ENCODE measurements around the gene SON.
A peak's percentile ranks its signal among the peaks of the same experiment; 100 is the strongest.
"Not testable (repeated sequence)": the region's sequence is repeated elsewhere in the genome, so short reads cannot be mapped to it uniquely, and the experiment has no call there.

The SON gene

GRCh38 chr21:33568448-33568847, 25.6 kb downstream of the SON start:
- no peaks in the 10 kb centered on the region for H3K27me3 ChIP-seq (ENCODE audit: control insufficient read depth, insufficient read depth, low read length, poor library complexity, severe bottlenecking)
- no peak overlapping the region for H3K27ac ChIP-seq (ENCODE audit: insufficient read depth, low read depth, low read length, poor library complexity, severe bottlenecking)
- H3K4me3 ChIP-seq (ENCODE audit: insufficient read depth, low read depth, low read length): no peak overlapping the region
- 89 to 93% methylated on average over 2 of the region's 2 CpGs for WGBS, 2 experiments
- peaks cover 17% of the 10 kb centered on the region for H3K36me3 ChIP-seq (ENCODE audit: control insufficient read depth, insufficient read depth, low read length)
- no peaks in the 10 kb centered on the region for H3K9me3 ChIP-seq (ENCODE audit: control insufficient read depth, low read length)
- no peaks in the 10 kb centered on the region for H3K4me1 ChIP-seq (ENCODE audit: control insufficient read depth, insufficient read depth, low read length)

DNA sequence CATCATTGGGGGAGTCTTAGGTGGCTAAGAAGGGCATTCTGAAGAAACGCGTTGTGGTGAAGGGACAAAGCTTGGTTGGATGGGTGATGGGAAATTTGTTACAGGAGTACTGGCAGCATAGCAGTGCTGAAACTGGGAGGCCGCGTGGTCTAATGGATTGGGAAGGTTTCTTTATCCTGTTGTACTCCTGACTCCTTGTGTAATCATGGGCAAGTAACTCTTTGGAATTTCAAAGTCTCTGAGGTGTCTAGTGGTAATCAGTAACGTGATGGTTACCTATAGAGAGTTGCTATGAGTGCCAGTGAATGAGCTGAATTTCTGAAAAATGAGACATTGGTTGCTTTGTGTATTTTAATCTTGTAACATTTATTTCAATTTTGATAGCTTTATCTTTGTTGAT, 27.2 kb downstream of the SON start:
- H3K27me3 ChIP-seq (ENCODE audit: control insufficient read depth, insufficient read depth, low read length, poor library complexity, severe bottlenecking): no peaks in the 10 kb centered on the region
- H3K4me1 ChIP-seq (ENCODE audit: control insufficient read depth, insufficient read depth, low read length): no peaks in the 10 kb centered on the region
- H3K4me3 ChIP-seq (ENCODE audit: insufficient read depth, low read depth, low read length): no peak overlapping the region
- 90 to 95% methylated on average over 5 of the region's 5 CpGs for WGBS, 2 experiments
- peaks cover 25% of the 10 kb centered on the region for H3K36me3 ChIP-seq (ENCODE audit: control insufficient read depth, insufficient read depth, low read length)
- H3K9me3 ChIP-seq (ENCODE audit: control insufficient read depth, low read length): no peaks in the 10 kb centered on the region
- no peak overlapping the region for H3K27ac ChIP-seq (ENCODE audit: insufficient read depth, low read depth, low read length, poor library complexity, severe bottlenecking)

DNA sequence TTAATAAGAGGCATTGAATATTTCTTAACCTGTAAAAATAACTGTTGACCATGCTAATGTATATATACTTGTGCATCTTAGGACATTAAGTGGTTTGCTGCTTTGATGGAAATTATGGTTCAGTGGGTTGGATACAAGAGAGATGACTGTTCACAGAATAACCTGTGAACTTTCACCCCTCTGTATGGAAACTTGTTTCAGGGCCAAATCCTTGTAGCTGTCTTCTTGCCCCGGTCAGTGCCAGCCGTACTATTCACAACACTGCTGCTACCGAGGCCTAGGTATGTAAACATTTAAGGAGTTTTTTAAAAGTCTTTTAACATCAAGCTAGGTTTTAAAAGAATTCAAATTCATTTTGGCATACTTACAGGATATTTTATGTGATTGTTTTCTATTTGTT, 29.5 kb downstream of the SON start:
- no peak overlapping the region for H3K27ac ChIP-seq (ENCODE audit: insufficient read depth, low read depth, low read length, poor library complexity, severe bottlenecking)
- H3K27me3 ChIP-seq (ENCODE audit: control insufficient read depth, insufficient read depth, low read length, poor library complexity, severe bottlenecking): no peaks in the 10 kb centered on the region
- peaks cover 41% of the 10 kb centered on the region for H3K36me3 ChIP-seq (ENCODE audit: control insufficient read depth, insufficient read depth, low read length)

GRCh38 chr21:33576741-33577141, 33.9 kb downstream of the SON start:
- H3K4me1 ChIP-seq (ENCODE audit: control insufficient read depth, insufficient read depth, low read length); H3K4me3 ChIP-seq (ENCODE audit: insufficient read depth, low read depth, low read length); H3K9me3 ChIP-seq (ENCODE audit: control insufficient read depth, low read length); H3K27ac ChIP-seq (ENCODE audit: insufficient read depth, low read depth, low read length, poor library complexity, severe bottlenecking); H3K27me3 ChIP-seq (ENCODE audit: control insufficient read depth, insufficient read depth, low read length, poor library complexity, severe bottlenecking): not testable (repeated sequence)
- H3K36me3 ChIP-seq (ENCODE audit: control insufficient read depth, insufficient read depth, low read length): peaks cover 38% of the 10 kb centered on the region
- WGBS, 2 experiments: 80% methylated on average over 1 of the region's 2 CpGs; no CpG with 5 or more reads in 1 of the 2 experiments

More for the DNA sequence above, 29.5 kb downstream of the SON start:
- Histone ChIP-seq H3K4me3 (ENCODE audit: insufficient read depth, low read depth, low read length) (no peak overlapping the region), H3K9me3 (ENCODE audit: control insufficient read depth, low read length) (no peaks in the 10 kb centered on the region), H3K4me1 (ENCODE audit: control insufficient read depth, insufficient read depth, low read length) (no peaks in the 10 kb centered on the region)
- WGBS, 2 experiments: 89 to 97% methylated on average over 3 of the region's 3 CpGs

GRCh38 chr21:33578214-33578613, 35.4 kb downstream of the SON start:
- no peaks in the 10 kb centered on the region for H3K9me3 ChIP-seq (ENCODE audit: control insufficient read depth, low read length)
- H3K4me1 ChIP-seq (ENCODE audit: control insufficient read depth, insufficient read depth, low read length): no peaks in the 10 kb centered on the region
- WGBS, 2 experiments: 97% methylated on average over 2 of the region's 2 CpGs
- peaks cover 40% of the 10 kb centered on the region for H3K36me3 ChIP-seq (ENCODE audit: control insufficient read depth, insufficient read depth, low read length)
- no peaks in the 10 kb centered on the region for H3K27me3 ChIP-seq (ENCODE audit: control insufficient read depth, insufficient read depth, low read length, poor library complexity, severe bottlenecking)
- H3K4me3 ChIP-seq (ENCODE audit: insufficient read depth, low read depth, low read length): no peak overlapping the region
- no peak overlapping the region for H3K27ac ChIP-seq (ENCODE audit: insufficient read depth, low read depth, low read length, poor library complexity, severe bottlenecking)

DNA sequence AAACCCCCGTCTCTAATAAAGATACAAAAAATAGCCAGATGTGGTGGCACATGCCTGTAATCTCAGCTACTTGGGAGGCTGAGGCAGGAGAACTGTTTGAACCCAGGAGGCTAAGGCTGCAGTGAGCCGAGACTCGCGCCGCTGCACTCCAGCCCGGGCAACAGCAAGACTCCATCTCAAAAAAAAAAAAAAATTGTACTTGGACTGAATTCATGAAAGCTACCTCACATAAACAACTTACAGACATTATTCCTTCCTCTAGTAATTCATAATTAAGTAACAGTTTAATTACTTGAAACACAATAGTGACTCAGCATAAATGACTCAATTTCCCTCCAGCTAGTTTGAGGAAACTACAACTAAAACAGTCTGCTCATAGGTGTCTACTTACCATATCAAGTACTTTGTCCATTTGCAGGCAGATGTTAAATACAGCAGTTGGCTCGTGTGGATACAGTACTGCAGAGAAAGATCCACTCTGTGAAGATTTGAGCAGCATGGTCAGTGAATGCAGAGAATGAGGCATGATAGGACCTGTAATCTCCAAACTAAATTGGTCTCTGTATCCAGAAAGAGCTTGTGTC, 36.2 kb downstream of the SON start:
- no peak overlapping the region for H3K4me3 ChIP-seq (ENCODE audit: insufficient read depth, low read depth, low read length)
- WGBS, 2 experiments: 92 to 93% methylated on average over 7 of the region's 7 CpGs
- no peaks in the 10 kb centered on the region for H3K27me3 ChIP-seq (ENCODE audit: control insufficient read depth, insufficient read depth, low read length, poor library complexity, severe bottlenecking)
- H3K4me1 ChIP-seq (ENCODE audit: control insufficient read depth, insufficient read depth, low read length): no peaks in the 10 kb centered on the region
- peaks cover 40% of the 10 kb centered on the region for H3K36me3 ChIP-seq (ENCODE audit: control insufficient read depth, insufficient read depth, low read length)
- H3K27ac ChIP-seq (ENCODE audit: insufficient read depth, low read depth, low read length, poor library complexity, severe bottlenecking): no peak overlapping the region
- H3K9me3 ChIP-seq (ENCODE audit: control insufficient read depth, low read length): no peaks in the 10 kb centered on the region

DNA sequence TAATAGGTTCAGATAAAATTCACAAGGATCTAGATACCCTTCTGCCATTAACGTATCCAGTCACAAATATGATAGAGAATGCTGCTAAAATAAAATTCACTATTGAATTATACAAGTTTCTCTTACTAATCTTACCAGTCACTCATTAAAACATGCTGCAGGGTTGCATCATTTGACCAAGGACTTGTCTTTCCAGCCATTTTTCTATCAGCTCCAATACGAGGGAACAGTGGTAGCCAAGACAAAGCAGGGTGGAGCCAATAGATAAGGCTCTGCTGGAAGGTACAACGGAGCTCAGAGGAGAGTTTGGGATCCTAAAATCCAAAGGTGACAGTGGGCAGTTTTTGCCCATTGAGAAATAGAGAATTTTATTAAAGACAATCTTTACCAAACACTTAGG, 41.6 kb downstream of the SON start:
- Histone ChIP-seq H3K9me3 (ENCODE audit: control insufficient read depth, low read length) (no peaks in the 10 kb centered on the region), H3K27ac (ENCODE audit: insufficient read depth, low read depth, low read length, poor library complexity, severe bottlenecking) (no peak overlapping the region), H3K4me3 (ENCODE audit: insufficient read depth, low read depth, low read length) (no peak overlapping the region), H3K27me3 (ENCODE audit: control insufficient read depth, insufficient read depth, low read length, poor library complexity, severe bottlenecking) (no peaks in the 10 kb centered on the region), H3K4me1 (ENCODE audit: control insufficient read depth, insufficient read depth, low read length) (peaks cover 6% of the 10 kb centered on the region), H3K36me3 (ENCODE audit: control insufficient read depth, insufficient read depth, low read length) (peaks cover 16% of the 10 kb centered on the region)
- WGBS, 2 experiments: 94 to 95% methylated on average over 2 to 3 of the region's 3 CpGs

GRCh38 chr21:33586927-33587326, 44.1 kb downstream of the SON start:
- Histone ChIP-seq H3K4me1 (ENCODE audit: control insufficient read depth, insufficient read depth, low read length) (peaks cover 11% of the 10 kb centered on the region), H3K4me3 (ENCODE audit: insufficient read depth, low read depth, low read length) (peak overlapping the region; percentile 91), H3K27me3 (ENCODE audit: control insufficient read depth, insufficient read depth, low read length, poor library complexity, severe bottlenecking) (no peaks in the 10 kb centered on the region), H3K9me3 (ENCODE audit: control insufficient read depth, low read length) (no peaks in the 10 kb centered on the region), H3K27ac (ENCODE audit: insufficient read depth, low read depth, low read length, poor library complexity, severe bottlenecking) (no peak overlapping the region), H3K36me3 (ENCODE audit: control insufficient read depth, insufficient read depth, low read length) (peaks cover 14% of the 10 kb centered on the region)
- 83 to 88% methylated on average over 5 to 6 of the region's 6 CpGs for WGBS, 2 experiments

DNA sequence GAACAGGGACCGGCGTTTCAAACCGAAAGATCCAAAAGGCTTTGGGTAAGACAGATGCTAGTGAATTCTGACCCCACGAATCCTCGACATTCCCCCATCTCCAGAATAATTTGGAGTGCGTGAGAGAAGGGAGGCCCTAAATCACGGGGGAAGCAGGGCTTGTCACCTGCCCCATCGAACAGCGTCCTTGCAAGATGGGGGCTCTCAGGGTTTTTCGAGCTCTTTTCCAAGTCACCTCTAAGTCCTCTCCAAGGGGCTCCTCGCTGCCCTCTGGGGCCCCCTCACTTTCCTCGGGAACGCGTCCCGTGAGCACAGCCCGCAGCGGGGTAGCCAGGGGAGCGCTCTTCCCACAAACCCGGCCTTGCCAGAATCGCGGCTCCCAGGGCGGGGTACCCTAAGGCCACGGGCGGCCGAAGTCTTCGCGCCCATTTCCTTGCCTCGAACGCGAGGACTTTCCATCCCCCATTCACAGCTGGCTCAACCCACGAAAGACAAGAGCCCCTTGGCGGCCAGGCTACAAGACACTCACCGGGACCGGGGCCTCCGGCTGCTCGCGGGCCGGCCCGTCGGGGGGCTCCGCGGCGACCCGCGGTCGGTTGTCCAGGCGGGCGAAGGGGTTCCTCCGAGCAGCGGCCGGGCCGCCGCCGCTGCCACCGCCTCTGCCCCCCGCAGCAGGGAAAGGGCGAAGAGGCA, 45.1 kb downstream of the SON start:
- Histone ChIP-seq H3K4me3 (ENCODE audit: insufficient read depth, low read depth, low read length) (peak overlapping the region; percentile 91), H3K9me3 (ENCODE audit: control insufficient read depth, low read length) (no peaks in the 10 kb centered on the region), H3K36me3 (ENCODE audit: control insufficient read depth, insufficient read depth, low read length) (peaks cover 6% of the 10 kb centered on the region), H3K27me3 (ENCODE audit: control insufficient read depth, insufficient read depth, low read length, poor library complexity, severe bottlenecking) (no peaks in the 10 kb centered on the region), H3K4me1 (ENCODE audit: control insufficient read depth, insufficient read depth, low read length) (peaks cover 11% of the 10 kb centered on the region), H3K27ac (ENCODE audit: insufficient read depth, low read depth, low read length, poor library complexity, severe bottlenecking) (peak overlapping the region; percentile 93)
- 2% methylated on average over 57 of the region's 57 CpGs for WGBS, 2 experiments

GRCh38 chr21:33588485-33589335, 45.9 kb downstream of the SON start, which contains the start of gene DONSON:
Gene DONSON, minus strand, starts transcription at chr21:33588684. Its CDS starts 43 bp downstream, at chr21:33588641.
- H3K27me3 ChIP-seq (ENCODE audit: control insufficient read depth, insufficient read depth, low read length, poor library complexity, severe bottlenecking): no peaks in the 10 kb centered on the region
- WGBS, 2 experiments: 1 to 2% methylated on average over 78 of the region's 78 CpGs
- peak within 1 kb of the TSS; percentile 91 for H3K4me3 ChIP-seq (ENCODE audit: insufficient read depth, low read depth, low read length)
- H3K4me1 ChIP-seq (ENCODE audit: control insufficient read depth, insufficient read depth, low read length): peaks cover 11% of the 10 kb centered on the region
- H3K27ac ChIP-seq (ENCODE audit: insufficient read depth, low read depth, low read length, poor library complexity, severe bottlenecking): peak within 1 kb of the TSS; percentile 93
- H3K36me3 ChIP-seq (ENCODE audit: control insufficient read depth, insufficient read depth, low read length): peaks cover 3% of the 10 kb centered on the region
- no peaks in the 10 kb centered on the region for H3K9me3 ChIP-seq (ENCODE audit: control insufficient read depth, low read length)

Data from ectodermal cell (in vitro differentiated cells).